MM.1S (cell line): Measurements from ENCODE around the gene ZNF586.
"Not testable (repeated sequence)": the region's sequence is repeated elsewhere in the genome, so short reads cannot be mapped to it uniquely, and the experiment has no call there.

Experiments used
- CTCF ChIP-seq: fragments of 300-600 bp; sonication (generic); IDR thresholded peaks from 2 replicates; pipeline ENCODE4 v1.5.1; 2016; ENCODE audit warnings: antibody characterized with exemption, low read length, mixed read lengths
- EZH2phosphoT487 ChIP-seq: fragments of 300-600 bp; sonication (generic); IDR thresholded peaks from 2 replicates; pipeline ENCODE4 v1.6.1; 2018; ENCODE audit warnings: antibody characterized with exemption, low read length

DNA sequence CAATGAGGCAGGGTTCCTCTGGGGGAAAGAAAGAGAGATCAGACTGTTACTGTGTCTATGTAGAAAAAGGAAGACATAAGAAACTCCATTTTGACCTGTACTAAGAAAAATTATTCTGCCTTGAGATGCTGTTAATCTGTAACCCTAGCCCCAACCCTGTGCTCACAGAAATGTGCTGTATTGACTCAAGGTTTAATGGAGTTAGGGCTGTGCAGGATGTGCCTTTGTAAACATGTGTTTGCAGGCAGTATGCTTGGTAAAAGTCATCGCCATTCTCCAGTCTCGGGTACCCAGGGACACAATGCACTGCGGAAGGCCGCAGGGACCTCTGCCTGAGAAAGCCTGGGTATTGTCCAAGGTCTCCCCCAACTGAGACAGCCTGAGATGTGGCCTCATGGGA, 54.1 kb downstream of the ZNF586 start:
- TF ChIP-seq CTCF, EZH2phosphoT487: not testable (repeated sequence)
